AG08395 (cell line): ENCODE data around the gene FAM162A.
A peak's percentile ranks its signal among the peaks of the same experiment; 100 is the strongest.

Experiments used
- DNase-seq: peaks from one replicate; pipeline ENCODE4 v3.0.0; 2012; ENCODE audit warnings: mixed read lengths, low spot score

Gene FAM162A

GRCh38 chr3:122383771-122384697 lies at the start of gene FAM162A:
Gene FAM162A, plus strand, starts transcription at chr3:122384182. Its CDS starts 84 bp downstream, at chr3:122384266.
- DNase-seq: peak; percentile 93

- no peak for DNase-seq
These were observed 41.2 kb upstream of the FAM162A start for GRCh38 chr3:122342803-122343202.

- DNase-seq: no peak
These were observed 40.3 kb upstream of the FAM162A start for GRCh38 chr3:122343654-122344053.

GRCh38 chr3:122349171-122349570 lies 34.8 kb upstream of the FAM162A start:
- no peak for DNase-seq

- no peak for DNase-seq
These were observed 33.1 kb upstream of the FAM162A start for GRCh38 chr3:122350814-122351418.

GRCh38 chr3:122351612-122352011 lies 32.4 kb upstream of the FAM162A start:
- no peak for DNase-seq

- DNase-seq: peak; percentile 7
These were observed 30.8 kb upstream of the FAM162A start for GRCh38 chr3:122353215-122353614.

- no peak for DNase-seq
These were observed 30.0 kb upstream of the FAM162A start for GRCh38 chr3:122353893-122354401.

- DNase-seq: no peak
These were observed 28.4 kb upstream of the FAM162A start for GRCh38 chr3:122355612-122356011.

- peak; percentile 12 for DNase-seq
These were observed 27.6 kb upstream of the FAM162A start for GRCh38 chr3:122356402-122356801.

- no peak for DNase-seq
These were observed 25.9 kb upstream of the FAM162A start for GRCh38 chr3:122357828-122358702.

- DNase-seq: no peak
These were observed 25.3 kb upstream of the FAM162A start for GRCh38 chr3:122358703-122359032.

- no peak for DNase-seq
These were observed 22.0 kb upstream of the FAM162A start for GRCh38 chr3:122362026-122362425.

- DNase-seq: no peak
These were observed 19.5 kb upstream of the FAM162A start for GRCh38 chr3:122364490-122364889.

- DNase-seq: no peak
These were observed 18.9 kb upstream of the FAM162A start for GRCh38 chr3:122365073-122365472.

GRCh38 chr3:122365582-122366378 lies 18.2 kb upstream of the FAM162A start:
- DNase-seq: peak; percentile 28

GRCh38 chr3:122366379-122366749 lies 17.6 kb upstream of the FAM162A start:
- DNase-seq: no peak

- no peak for DNase-seq
These were observed 9.9 kb upstream of the FAM162A start for GRCh38 chr3:122374034-122374433.

GRCh38 chr3:122377975-122378374 lies 6.0 kb upstream of the FAM162A start:
- no peak for DNase-seq

GRCh38 chr3:122382888-122383666 lies 905 bp upstream of the FAM162A start, which contains the start of gene MIX23:
Gene MIX23, minus strand, starts transcription at chr3:122383231. Its CDS starts 7 bp downstream, at chr3:122383224.
- DNase-seq: peak; percentile 91

- DNase-seq: no peak
These were observed 3.7 kb downstream of the FAM162A start for GRCh38 chr3:122387709-122388108.
